IMR-90 (cell line): ENCODE measurements around the gene ZFX. TPM values are rescaled to one million over a fixed set of nuclear protein-coding genes. Genes with fewer than 3 reads are reported as not detected.

ENCODE experiments used
- ATAC-seq: fragments of 200-7000 bp; cut with Tn5 transposase; 2 replicates; pipeline ENCODE4 v1.9.1; 2020; ENCODE audit warnings: low read depth, mild to moderate bottlenecking, moderate library complexity
- BruUV-seq: library from RNA; stranded (reverse); fragments of 400-500 nt; replicated peaks from 2 replicates; lab custom pipeline; 2021; lab: Mats Ljungman, UMichigan
- CTCF ChIA-PET: fragments of 300-600 bp; formaldehyde crosslinking; extraction: SDS; loops from one replicate; lab custom pipeline; 2021; ENCODE audit warnings: antibody characterized with exemption; lab: Yijun Ruan, JAX
- POLR2A ChIA-PET: fragments of 300-600 bp; sonication (Branson Sonifier 250); formaldehyde crosslinking; loops from one replicate; lab custom pipeline; 2022; ENCODE audit warnings: antibody characterized with exemption; ENCODE audit not compliant: unreplicated experiment; lab: Charles Lee
- DNase-seq: peaks from one replicate; pipeline ENCODE4 v3.0.0; 2013
- H2AFZ ChIP-seq: replicated peaks from 2 replicates; pipeline ENCODE3; 2013; ENCODE audit warnings: low read length, mild to moderate bottlenecking; ENCODE audit not compliant: poor library complexity
- H2AK5ac ChIP-seq: 2 replicates; pipeline ENCODE4 v1.6.1; 2013; ENCODE audit warnings: low read depth, low read length, inconsistent platforms
- H2AK9ac ChIP-seq: replicated peaks from 2 replicates; pipeline ENCODE3; 2013; ENCODE audit warnings: mild to moderate bottlenecking, low read depth, low read length, moderate library complexity; ENCODE audit not compliant: poor library complexity
- H2BK120ac ChIP-seq: 2 replicates; pipeline ENCODE4 v1.6.1; 2013; ENCODE audit warnings: low read depth, low read length, inconsistent platforms
- H2BK15ac ChIP-seq: 3 replicates; pipeline ENCODE4 v1.6.1; 2013; ENCODE audit warnings: low read depth, low read length, inconsistent platforms
- H2BK20ac ChIP-seq: 2 replicates; pipeline ENCODE4 v1.6.1; 2013; ENCODE audit warnings: low read depth, mild to moderate bottlenecking, inconsistent platforms, low read length, moderate library complexity
- H2BK5ac ChIP-seq: 2 replicates; pipeline ENCODE4 v1.6.1; 2013; ENCODE audit warnings: mild to moderate bottlenecking, low read depth, low read length, inconsistent platforms; ENCODE audit not compliant: poor library complexity, severe bottlenecking
- H3K14ac ChIP-seq: replicated peaks from 2 replicates; pipeline ENCODE4 v1.6.1; 2013; ENCODE audit warnings: low read depth, low read length, inconsistent platforms
- H3K18ac ChIP-seq: 2 replicates; pipeline ENCODE4 v1.6.1; 2013; ENCODE audit warnings: low read depth, low read length, control low read depth
- H3K23ac ChIP-seq: 2 replicates; pipeline ENCODE4 v1.6.1; 2013; ENCODE audit warnings: low read depth, low read length, inconsistent platforms
- H3K27ac ChIP-seq: 2 replicates; pipeline ENCODE4 v1.5.1; 2013; ENCODE audit warnings: mild to moderate bottlenecking, control low read depth, low read length; ENCODE audit not compliant: insufficient read depth
- H3K27me3 ChIP-seq: 2 replicates; pipeline ENCODE4 v1.6.1; 2013; ENCODE audit warnings: low read length; ENCODE audit not compliant: control insufficient read depth, insufficient read depth
- H3K36me3 ChIP-seq: 2 replicates; pipeline ENCODE4 v1.6.1; 2013; ENCODE audit warnings: low read length, mixed read lengths; ENCODE audit not compliant: control insufficient read depth, insufficient read depth
- H3K4ac ChIP-seq: 2 replicates; pipeline ENCODE4 v1.6.1; 2013; ENCODE audit warnings: low read depth, low read length, inconsistent platforms
- H3K4me1 ChIP-seq: 2 replicates; pipeline ENCODE4 v1.6.1; 2013; ENCODE audit warnings: low read length, mixed read lengths; ENCODE audit not compliant: control insufficient read depth, insufficient read depth
- H3K4me2 ChIP-seq: 2 replicates; pipeline ENCODE4 v1.6.1; 2013; ENCODE audit warnings: low read depth, mild to moderate bottlenecking, control low read depth, low read length, moderate library complexity
- H3K4me3 ChIP-seq: 2 replicates; pipeline ENCODE4 v1.5.1; 2013; ENCODE audit warnings: low read depth, mild to moderate bottlenecking, control low read depth, low read length, moderate library complexity; ENCODE audit not compliant: insufficient read depth
- H3K56ac ChIP-seq: 2 replicates; pipeline ENCODE4 v1.6.1; 2013; ENCODE audit warnings: low read length, inconsistent platforms; ENCODE audit not compliant: insufficient read depth; ENCODE audit errors: extremely low read depth
- H3K79me1 ChIP-seq, 2 experiments: 2 replicates each; pipeline ENCODE4 v1.6.1; 2013; ENCODE audit warnings: low read length in 2 of 2, inconsistent platforms in 1 of 2, low read depth in 1 of 2
- H3K9ac ChIP-seq: 2 replicates; pipeline ENCODE4 v1.6.1; 2013; ENCODE audit warnings: low read depth, low read length, control low read depth
- H3K9me1 ChIP-seq: 2 replicates; pipeline ENCODE4 v1.6.1; 2013; ENCODE audit warnings: low read length, inconsistent platforms; ENCODE audit not compliant: insufficient read depth
- H3K9me3 ChIP-seq: 2 replicates; pipeline ENCODE4 v1.6.1; 2013; ENCODE audit warnings: low read length; ENCODE audit not compliant: control insufficient read depth, insufficient read depth
- H4K20me1 ChIP-seq: 2 replicates; pipeline ENCODE4 v1.6.1; 2013; ENCODE audit warnings: low read length, inconsistent platforms; ENCODE audit not compliant: insufficient read depth
- H4K5ac ChIP-seq: 2 replicates; pipeline ENCODE4 v1.6.1; 2013; ENCODE audit warnings: mild to moderate bottlenecking, low read depth, low read length, control low read depth
- H4K8ac ChIP-seq, 2 experiments: 2 replicates each; pipeline ENCODE4 v1.6.1; 2013; ENCODE audit warnings: low read depth in 2 of 2, low read length in 2 of 2, control low read depth in 1 of 2, inconsistent platforms in 1 of 2
- H4K91ac ChIP-seq: 2 replicates; pipeline ENCODE4 v1.6.1; 2013; ENCODE audit warnings: low read depth, low read length, inconsistent platforms; ENCODE audit not compliant: insufficient read depth
- CEBPB ChIP-seq: IDR thresholded peaks from 2 replicates; pipeline ENCODE4 v1.6.1; 2012; ENCODE audit warnings: low read depth, low read length, improper control_type of control experiment
- RCOR1 ChIP-seq: IDR thresholded peaks from 2 replicates; pipeline ENCODE4 v1.6.1; 2012; ENCODE audit warnings: mild to moderate bottlenecking, low read length, improper control_type of control experiment; ENCODE audit not compliant: insufficient replicate concordance
- WGBS, 2 experiments: methylation state at CpG; one replicate each; pipeline versions ENCODE4 v1.1.5 to v1.1.7; 2013; ENCODE audit warnings: missing lambda C conversion rate in 2 of 2; ENCODE audit not compliant: insufficient read length in 1 of 2; ENCODE audit errors: extremely low coverage in 2 of 2; 5-methylcytosine and 5-hydroxymethylcytosine counted together
- dilution Hi-C: fragments of 300-500 bp; cut with HindIII; formaldehyde crosslinking; loops from one replicate; pipeline ENCODE4 v1.14.3; 2018; ENCODE audit warnings: low sequenced_read_pairs; ENCODE audit not compliant: unreplicated experiment
- in situ Hi-C: fragments of 300-500 bp; cut with MboI; formaldehyde crosslinking; loops from 3 replicates; pipeline ENCODE4 v1.14.3; 2019; ENCODE audit warnings: low sequenced_read_pairs, inconsistent platforms, mixed read lengths
- intact Hi-C: fragments of 100-400 bp; cut with micrococcal nuclease; formaldehyde crosslinking; loops from 2 replicates; pipeline ENCODE4 v1.10.0; 2022
- polyA plus RNA-seq, 3 experiments: library from polyadenylated mRNA; depleted of rRNA; stranded (reverse); fragments of >200 nt; gene quantifications; 2 replicates each; pipeline ENCODE4 v1.2.3, GENCODE V29; 2012; ENCODE audit warnings: low replicate concordance in 1 of 3
- total RNA-seq: library from RNA; depleted of rRNA; stranded (reverse); fragments of >200 nt; gene quantifications from 2 replicates; pipeline ENCODE4 v1.2.3, GENCODE V29; 2012

Gene ZFX
- total and polyA plus RNA-seq, 2 of the 4 experiments (the other 2 are of a cell fraction) = 16.0 to 99.3 TPM

DNA sequence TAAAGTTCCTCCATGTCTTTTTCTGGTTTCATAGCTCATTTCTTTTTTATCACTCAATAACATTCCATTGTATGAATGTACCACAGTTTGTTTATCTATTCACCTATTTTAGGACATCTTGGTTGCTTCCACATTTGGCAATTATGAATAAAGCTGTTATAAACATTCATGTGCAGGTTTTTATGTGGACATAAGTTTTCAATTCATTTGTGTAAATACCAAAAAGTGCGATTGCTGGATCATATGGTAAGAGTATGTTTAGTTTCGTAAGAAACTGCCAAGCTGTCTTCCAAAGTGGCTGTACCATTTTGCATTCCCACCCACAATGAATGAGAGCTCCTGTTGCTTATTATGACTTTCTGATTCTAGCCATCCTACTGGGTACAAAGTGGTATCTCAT is 36.3 kb upstream of the ZFX start:
- Histone ChIP-seq H2AK5ac (no peak overlapping the region), H3K79me1 (no peaks in the 10 kb centered on the region), H3K14ac (no peak overlapping the region), H4K91ac (no peak overlapping the region), H4K5ac (no peak overlapping the region), H2AK9ac (no peak overlapping the region), H3K9me3 (no peaks in the 10 kb centered on the region), H3K4me3 (no peak overlapping the region), H3K27me3 (0 out of 2 replicates have a peak, but pooled peaks cover 1% of the 10 kb centered on the region), H2AFZ (no peak overlapping the region), H3K4me2 (no peak overlapping the region), H3K4me1 (peaks cover 7% of the 10 kb centered on the region), H3K9ac (no peak overlapping the region), H3K4ac (no peak overlapping the region; the same call in 1 of the 2 replicates), H3K18ac (no peak overlapping the region), H4K20me1 (no peaks in the 10 kb centered on the region), H3K27ac (no peak overlapping the region), H3K56ac (no peak overlapping the region), H2BK120ac (peak overlapping the region; percentile 7; the same call in 1 of the 2 replicates), H2BK5ac (peak overlapping the region; percentile 70), H3K23ac (no peak overlapping the region), H2BK20ac (no peak overlapping the region), H3K9me1 (no peaks in the 10 kb centered on the region), H4K8ac (no peak overlapping the region), H2BK15ac (peak overlapping the region; percentile 85; the same call in 1 of the 3 replicates), H3K36me3 (no peaks in the 10 kb centered on the region)
- ATAC-seq (peak; percentile 40; the same call in 1 of the 2 replicates), DNase-seq (peak; percentile 76)
- BruUV-seq = no TSS peak
- dilution Hi-C loops = no loop called here
- intact Hi-C loops = no loop called here
- no CpG with 5 or more reads among the region's 2 CpGs for WGBS, 2 experiments
- ChIA-PET POLR2A (no interaction called here), CTCF (interaction anchor here (0.6 kb wide), 1 partner anchor 10 kb away, joined by 3 read pairs; no protein-coding TSS in a partner anchor)
- no peak for TF ChIP-seq RCOR1
- no peak for TF ChIP-seq CEBPB
- in situ Hi-C loops = no loop called here
